Upper lobe of left lung (tissue), 4 donors: ENCODE measurements around the gene H6PD.

Source experiments
- CTCF ChIP-seq, 6 experiments: fragments of 450-650 bp in 4 of 6; fragments of 200-600 bp in 2 of 6; sonication (generic) in 2 of 6; IDR thresholded peaks; one replicate each; pipeline ENCODE4 v1.5.1; 2016 to 2019; ENCODE audit warnings: antibody characterized with exemption in 6 of 6
- EP300 ChIP-seq, 4 donors: sonication (generic); formaldehyde crosslinking; IDR thresholded peaks; one replicate each; pipeline ENCODE4 v1.5.1; 2017; ENCODE audit warnings: antibody characterized with exemption in 4 of 4, control low read depth in 2 of 4
- POLR2A ChIP-seq, 4 donors: fragments of 450-650 bp; IDR thresholded peaks; one replicate each; pipeline ENCODE4 v1.5.1; 2016 to 2017; ENCODE audit warnings: antibody characterized with exemption in 4 of 4, mild to moderate bottlenecking in 2 of 4
- POLR2AphosphoS5 ChIP-seq, 2 donors: sonication (generic); formaldehyde crosslinking; IDR thresholded peaks; one replicate each; pipeline ENCODE4 v1.5.1; 2017; ENCODE audit warnings: antibody characterized with exemption in 2 of 2

GRCh38 chr1:9207715-9208114 lies 26.9 kb upstream of the H6PD start:
- no peak for TF ChIP-seq CTCF (IDR thresholded peaks at IDR 0.05)
- no peak for TF ChIP-seq EP300 (IDR thresholded peaks at IDR 0.05)
- TF ChIP-seq POLR2A (IDR thresholded peaks at IDR 0.05), result no peak
- no peak for TF ChIP-seq POLR2AphosphoS5 (IDR thresholded peaks at IDR 0.05)
